Stimulated activated CD4-positive, alpha-beta T cell treated with anti-CD3 and anti-CD28 coated beads, Interleukin-1b, Interleukin-23, amount 100 ng/mL, for 1 hour (primary cell): ENCODE results near the gene C3.
"Not testable (repeated sequence)": the region's sequence is repeated elsewhere in the genome, so short reads cannot be mapped to it uniquely, and the experiment has no call there.

Experiments
- DNase-seq, 2 donors: peaks; one replicate each; pipeline ENCODE4 v3.0.0-alpha.2; 2020; ENCODE audit warnings: low read depth in 2 of 2

Gene C3

GRCh38 chr19:6692027-6692426, 28.4 kb downstream of the C3 start:
- DNase-seq: no peak

- no peak for DNase-seq
These were observed 29.1 kb downstream of the C3 start for GRCh38 chr19:6691342-6691741.

GRCh38 chr19:6690160-6690885, 30.1 kb downstream of the C3 start:
- DNase-seq: no peak

- DNase-seq: no peak
These were observed 33.3 kb downstream of the C3 start for GRCh38 chr19:6687114-6687513.

DNA sequence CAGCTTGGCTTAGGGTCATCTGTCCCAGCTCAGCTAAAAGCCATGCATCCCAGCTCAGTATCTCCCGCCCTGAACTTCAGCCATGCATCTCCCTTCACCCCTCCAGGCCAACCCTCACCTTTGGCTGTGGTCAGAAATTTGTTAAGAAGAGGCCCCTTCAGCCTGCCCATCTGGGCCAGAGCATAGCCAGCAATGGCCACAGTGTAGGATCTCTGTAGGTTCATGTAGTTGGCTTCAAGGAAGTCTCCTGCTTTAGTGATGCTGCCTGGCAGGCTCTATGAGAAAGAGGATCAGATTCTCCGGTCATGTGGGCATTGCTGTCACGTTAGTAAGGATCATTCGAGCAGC, 33.8 kb downstream of the C3 start:
- no peak for DNase-seq

GRCh38 chr19:6685962-6686627, 34.4 kb downstream of the C3 start:
- DNase-seq: no peak

GRCh38 chr19:6685482-6685881, 35.0 kb downstream of the C3 start:
- DNase-seq: no peak

DNA sequence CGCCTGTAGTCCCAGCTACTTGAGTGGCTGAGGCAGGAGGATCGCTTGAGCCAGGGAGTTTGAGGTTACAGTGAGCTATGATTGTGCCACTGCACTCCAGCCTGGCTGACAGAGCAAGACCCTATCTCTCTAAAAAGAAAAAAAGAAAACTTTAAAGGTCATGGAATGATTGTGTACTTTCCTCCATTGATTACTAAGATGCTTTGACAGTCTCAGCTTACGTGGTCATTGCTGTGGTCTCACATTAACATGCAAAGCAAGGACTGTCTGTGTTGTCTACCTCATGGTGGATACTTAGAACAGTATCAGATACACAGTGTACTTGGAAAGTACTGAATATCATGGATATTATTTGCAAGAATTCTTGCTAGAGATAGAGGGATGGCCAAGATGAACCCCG, 36.5 kb downstream of the C3 start:
- DNase-seq: no peak

DNA sequence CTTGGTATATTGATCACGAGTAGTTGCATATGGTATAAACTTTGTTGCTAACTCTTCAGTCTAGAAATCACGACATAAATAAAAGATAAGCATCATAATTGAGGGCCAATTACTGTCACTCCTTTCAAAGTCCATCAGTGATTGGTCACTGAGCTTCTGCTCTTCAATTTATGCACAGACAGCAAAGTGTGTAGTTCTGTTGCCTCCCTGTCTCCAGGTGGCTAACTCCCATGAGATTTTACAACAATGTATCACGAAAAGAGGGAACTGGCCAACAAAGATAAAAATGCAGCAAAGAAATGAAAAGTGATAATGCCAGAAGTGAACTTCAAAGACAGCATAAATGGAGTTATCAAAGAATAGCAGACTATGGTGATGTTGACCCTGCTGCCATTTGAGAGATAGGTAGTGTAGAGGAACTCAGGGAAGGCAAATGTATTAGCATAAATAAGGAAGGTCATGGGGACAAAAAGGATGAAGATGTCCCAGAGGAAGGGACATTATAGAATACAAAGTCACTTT, 37.8 kb downstream of the C3 start:
- DNase-seq: no peak

GRCh38 chr19:6680141-6680540, 40.3 kb downstream of the C3 start:
- DNase-seq: no peak

DNA sequence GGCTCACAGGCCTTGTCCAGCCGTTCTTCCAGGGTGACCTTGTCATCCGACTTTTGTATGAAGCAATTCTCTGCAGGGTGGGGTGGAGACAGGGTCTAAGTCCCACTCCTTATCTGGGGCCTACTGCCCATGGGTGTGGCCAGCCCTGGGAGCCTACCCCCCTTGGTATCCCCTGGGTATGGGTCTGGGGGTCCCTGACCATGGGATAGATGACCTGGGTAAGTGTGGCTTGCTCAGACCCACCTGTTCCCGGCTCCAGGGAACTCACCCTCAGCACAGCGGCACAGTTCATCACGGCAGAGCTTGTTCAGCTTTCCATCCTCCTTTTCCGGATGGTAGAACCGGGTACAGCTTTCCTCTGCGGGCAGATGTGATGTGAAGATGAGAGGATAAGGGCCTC, 41.3 kb downstream of the C3 start:
- DNase-seq: no peak

DNA sequence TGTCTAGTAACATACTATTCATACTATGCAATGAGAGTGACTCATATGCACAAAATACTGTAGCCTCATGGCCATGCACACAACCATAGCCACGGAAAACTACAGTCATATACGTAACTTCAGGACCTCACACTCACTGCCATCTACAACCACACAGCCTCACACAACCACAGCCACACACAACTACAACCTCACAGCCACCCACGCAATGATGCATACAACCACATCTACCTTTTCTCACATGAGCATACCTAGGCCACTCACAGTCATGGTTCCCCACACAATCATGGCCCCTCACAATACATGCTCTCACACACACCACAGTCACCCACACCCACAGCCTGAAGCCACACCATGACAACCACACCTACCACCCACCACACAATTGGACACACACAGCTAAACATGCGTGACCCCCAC, 41.8 kb downstream of the C3 start:
- DNase-seq: no peak

- no peak for DNase-seq
These were observed 42.4 kb downstream of the C3 start for GRCh38 chr19:6677883-6678689.

DNA sequence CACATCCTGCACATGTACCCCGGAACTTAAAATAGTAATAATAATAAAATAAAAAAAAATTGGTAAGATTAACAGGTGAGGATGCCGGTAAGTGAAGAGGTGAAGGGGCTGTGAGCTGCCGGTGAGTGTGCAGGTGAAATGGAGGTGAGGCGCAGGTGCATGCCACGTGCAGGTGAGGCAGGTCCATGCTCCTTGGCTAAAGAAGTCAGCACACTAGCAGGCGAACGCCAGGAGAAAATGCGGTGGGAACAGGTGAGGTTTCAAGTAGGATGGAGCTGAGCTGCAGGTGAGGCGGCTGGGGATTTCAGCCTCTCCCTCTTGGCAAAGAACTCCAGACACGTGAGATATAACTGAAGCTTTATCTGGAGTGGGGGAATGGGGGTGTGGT, 43.0 kb downstream of the C3 start:
- no peak for DNase-seq

- no peak for DNase-seq
These were observed 44.2 kb downstream of the C3 start for GRCh38 chr19:6676288-6676687.

DNA sequence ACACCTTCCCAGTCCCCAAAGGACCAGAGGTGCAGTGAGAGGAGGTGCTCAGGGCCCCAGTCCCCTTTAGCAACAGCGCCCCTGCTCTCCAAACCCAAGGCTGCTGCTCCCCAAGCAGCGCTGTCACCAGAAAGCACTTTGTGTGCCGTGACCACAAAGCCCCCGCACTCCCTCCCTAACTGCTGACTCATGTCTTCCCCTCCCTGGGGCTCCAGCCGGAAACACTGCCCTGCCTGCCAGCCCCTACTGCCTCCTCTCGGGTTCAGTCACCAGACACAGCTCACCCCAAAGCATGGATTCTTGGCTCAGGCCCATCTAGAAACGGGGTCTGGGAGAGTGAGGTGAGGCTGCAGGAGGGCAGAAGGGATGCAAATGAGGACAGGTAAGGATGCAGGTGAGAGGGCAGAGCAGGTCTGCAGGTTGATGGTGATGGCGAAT, 45.6 kb downstream of the C3 start:
- peak; percentile 76 to 78 for DNase-seq

DNA sequence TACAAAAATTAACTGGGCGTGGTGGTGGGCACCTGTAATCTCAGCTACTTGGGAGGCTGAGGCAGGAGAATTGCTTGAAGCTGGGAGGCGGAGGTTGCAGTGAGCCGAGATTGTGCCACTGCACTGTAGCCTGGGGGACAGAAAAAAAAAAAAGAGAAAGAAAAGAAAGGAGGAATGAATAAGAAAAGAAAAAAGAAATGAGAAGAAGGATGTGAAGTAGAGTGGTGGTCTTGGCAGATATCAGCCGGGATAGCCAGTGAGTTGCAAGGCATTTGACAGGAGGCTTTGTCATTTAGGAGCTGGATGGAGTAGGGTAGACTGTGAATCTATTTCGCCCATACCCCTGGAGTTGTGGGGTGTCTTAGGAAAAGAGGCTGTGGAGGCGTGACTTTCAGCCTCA, 46.0 kb downstream of the C3 start:
- DNase-seq: not testable (repeated sequence)

- DNase-seq: no peak
These were observed 47.7 kb downstream of the C3 start for GRCh38 chr19:6672693-6673290.

DNA sequence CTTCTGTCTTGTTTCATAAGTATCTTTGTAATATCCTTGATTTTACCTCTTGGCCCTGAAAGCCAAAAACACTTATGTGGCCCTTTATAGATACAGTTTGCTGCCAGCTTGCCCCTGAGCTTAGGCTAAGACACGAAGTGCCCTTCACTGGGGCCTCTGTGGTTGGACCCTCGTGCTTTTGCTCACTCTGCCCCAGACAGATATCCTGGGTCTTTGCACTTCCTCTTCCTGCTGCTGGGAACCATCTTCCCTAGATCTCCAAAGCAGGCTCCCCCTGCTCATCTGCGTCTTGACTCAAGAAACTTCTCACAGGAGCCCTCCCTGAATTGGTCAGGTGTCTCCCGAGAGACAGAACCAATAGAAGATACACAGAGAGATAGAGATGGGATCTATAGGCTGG, 48.5 kb downstream of the C3 start:
- no peak for DNase-seq

- DNase-seq: no peak
These were observed 51.8 kb downstream of the C3 start for GRCh38 chr19:6668691-6669090.

DNA sequence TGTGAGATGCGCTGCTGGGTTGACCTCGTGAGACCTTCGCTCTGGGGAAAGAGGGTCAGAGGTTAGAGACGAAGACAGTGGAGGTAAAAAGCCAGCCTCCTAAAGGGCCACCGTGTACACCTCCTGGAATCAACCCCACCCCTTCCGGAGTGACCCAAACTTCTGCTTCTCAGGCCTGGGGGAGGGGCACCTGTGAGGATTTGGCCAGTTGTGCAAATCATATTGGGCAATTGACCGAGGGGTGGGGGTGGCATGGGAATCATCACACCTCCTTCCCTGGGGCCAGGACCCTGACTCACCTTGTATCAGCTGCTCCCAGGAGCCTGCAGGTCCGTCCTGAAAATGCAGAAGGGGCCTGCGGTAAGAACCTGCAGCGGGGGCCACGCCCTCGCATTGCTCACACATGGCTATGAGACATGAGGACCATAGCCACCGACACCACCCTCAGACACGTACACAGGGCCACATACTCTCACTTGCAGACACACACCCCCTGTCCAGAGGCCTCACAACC, 53.3 kb downstream of the C3 start:
- no peak for DNase-seq

- DNase-seq: no peak
These were observed 55.5 kb downstream of the C3 start for GRCh38 chr19:6664916-6665315.
